Hepatocyte (in vitro differentiated cells): Measurements from ENCODE around the gene ATG101.

ENCODE experiments used
- CTCF ChIP-seq: fragments of 200-600 bp; sonication (generic); IDR thresholded peaks from 2 replicates; pipeline ENCODE4 v1.5.1; 2016; ENCODE audit warnings: antibody characterized with exemption, mild to moderate bottlenecking; ENCODE audit not compliant: poor library complexity
- EZH2 ChIP-seq: fragments of 200-600 bp; sonication (generic); IDR thresholded peaks from 2 replicates; pipeline ENCODE4 v1.6.1; 2016; ENCODE audit warnings: antibody characterized with exemption, mild to moderate bottlenecking, borderline replicate concordance
- EZH2phosphoT487 ChIP-seq: fragments of 200-600 bp; sonication (generic); IDR thresholded peaks from one replicate; pipeline ENCODE4 v1.6.1; 2018; ENCODE audit warnings: antibody characterized with exemption, mild to moderate bottlenecking, low read depth, moderate library complexity; ENCODE audit not compliant: unreplicated experiment, severe bottlenecking

DNA sequence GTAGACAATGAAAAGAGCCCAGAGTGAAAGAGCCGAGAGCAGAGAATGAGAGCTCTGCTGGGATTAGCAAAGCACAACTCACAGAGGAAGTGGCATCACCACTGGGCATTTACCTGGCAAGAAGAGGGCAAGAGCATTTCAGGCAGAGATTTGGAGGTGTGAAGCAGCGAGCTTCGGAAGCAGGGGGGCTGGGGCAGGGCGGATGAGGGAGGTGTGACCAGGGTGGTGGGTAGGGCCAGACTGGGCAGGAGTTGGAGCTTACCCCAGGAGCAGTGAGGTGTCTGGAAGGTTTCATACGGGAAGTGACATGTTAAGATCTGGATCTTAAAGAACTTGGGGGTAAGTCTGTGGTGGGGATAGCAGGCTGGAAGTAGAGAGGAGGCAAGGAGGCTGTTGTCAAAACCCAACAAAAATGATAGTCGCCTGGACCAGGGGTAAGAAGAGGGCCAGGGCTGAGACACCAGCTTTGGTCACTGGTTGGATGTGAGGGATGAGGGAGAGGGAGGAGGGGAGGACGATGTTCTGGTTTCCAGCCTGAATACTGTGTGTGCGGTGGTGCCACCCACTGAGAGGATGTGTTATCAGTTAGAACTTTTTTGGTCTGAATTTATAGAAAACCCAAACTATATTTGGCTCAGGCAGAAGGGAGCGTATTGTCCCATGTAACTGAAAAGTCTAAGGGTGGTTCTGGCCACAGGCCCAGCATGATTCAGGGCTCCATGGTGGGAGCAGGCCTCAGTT lies 14.9 kb downstream of the ATG101 start:
- TF ChIP-seq EZH2 (no peak), CTCF (no peak), EZH2phosphoT487 (no peak)
